Activated T-cell treated with anti-CD3 and anti-CD28 coated beads for 1 hour (primary cell): ENCODE results near the gene DLEU7.

ENCODE experiments used
- DNase-seq: peaks from one replicate; pipeline ENCODE4 v3.0.0-alpha.2; 2020; ENCODE audit warnings: low read depth

DLEU7 gene

GRCh38 chr13:50842990-50843256 is 569 bp downstream of the DLEU7 start:
- DNase-seq: no peak

DNA sequence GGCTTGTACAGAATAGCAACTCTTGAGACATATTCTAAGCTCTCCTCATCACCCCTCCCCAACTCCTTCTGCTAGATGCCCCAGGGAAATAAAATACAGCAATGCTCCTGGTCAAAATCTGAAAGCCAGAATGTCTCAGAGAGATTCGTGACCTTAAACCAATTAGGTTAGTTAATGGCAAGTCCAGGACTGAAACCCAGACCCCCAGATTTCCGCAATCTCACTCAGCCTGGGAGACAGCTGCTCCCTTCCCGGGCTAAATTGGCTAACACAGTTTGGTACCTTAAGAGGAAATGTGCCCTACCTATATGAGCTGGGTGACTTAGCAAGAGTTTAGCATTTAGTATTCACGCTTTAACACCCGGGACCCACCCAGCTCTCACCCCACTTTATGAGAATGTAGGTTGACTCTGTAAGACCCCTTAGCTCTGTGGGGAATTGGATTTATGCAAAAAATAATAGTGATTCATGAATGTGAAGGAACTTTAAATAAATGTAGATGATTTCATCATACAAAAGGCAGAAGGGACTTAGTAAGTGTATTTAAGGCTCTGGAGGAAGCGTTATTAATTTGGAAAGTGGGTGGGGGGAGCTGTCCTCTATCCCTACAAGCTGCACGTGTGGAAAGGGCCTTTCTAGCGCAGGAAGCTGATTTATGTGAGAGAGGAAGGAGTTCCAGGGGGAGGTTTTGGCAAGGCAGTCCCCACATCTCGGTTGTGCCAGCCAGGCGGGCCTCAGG is 1.1 kb downstream of the DLEU7 start:
- DNase-seq: no peak

DNA sequence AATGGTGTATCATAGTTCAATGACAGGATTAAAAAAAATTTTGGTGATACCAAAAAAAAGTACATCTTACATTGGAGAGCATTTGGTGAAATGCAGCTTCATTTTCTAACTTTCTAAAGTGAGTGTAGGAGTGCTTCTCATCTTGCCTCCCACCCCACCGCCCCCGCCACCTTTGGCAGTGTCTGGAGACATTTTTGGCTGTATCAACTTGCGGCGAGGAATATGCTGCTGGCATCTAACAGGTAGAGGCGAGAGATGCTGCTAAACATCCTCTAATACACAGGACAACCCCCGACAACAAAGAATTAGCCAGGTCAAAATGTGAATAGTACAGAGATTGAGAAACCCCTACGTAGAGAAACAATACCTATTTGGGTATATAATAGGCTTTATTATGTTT is 1.7 kb downstream of the DLEU7 start:
- DNase-seq: no peak

- no peak for DNase-seq
Measured at GRCh38 chr13:50840284-50840683, 3.2 kb downstream of the DLEU7 start.

DNA sequence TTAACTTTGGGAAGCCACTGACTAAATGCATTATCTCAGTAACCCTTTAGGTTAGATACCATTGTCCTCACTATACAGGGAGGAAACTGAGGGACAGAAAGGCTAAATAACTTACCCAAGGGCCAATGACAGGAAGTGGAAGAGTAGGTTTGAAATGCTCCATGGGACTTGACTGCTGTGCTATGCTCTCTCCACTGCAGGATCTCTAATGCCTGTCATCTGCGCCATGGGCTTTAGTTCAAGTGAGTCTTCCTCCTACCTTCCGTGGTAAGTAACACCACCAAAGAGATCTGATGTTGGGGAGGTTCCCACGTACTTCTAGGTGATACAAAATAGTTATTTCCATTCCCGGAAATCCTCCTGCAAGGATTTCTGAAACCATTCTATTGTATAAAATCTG is 3.7 kb downstream of the DLEU7 start:
- no peak for DNase-seq

DNA sequence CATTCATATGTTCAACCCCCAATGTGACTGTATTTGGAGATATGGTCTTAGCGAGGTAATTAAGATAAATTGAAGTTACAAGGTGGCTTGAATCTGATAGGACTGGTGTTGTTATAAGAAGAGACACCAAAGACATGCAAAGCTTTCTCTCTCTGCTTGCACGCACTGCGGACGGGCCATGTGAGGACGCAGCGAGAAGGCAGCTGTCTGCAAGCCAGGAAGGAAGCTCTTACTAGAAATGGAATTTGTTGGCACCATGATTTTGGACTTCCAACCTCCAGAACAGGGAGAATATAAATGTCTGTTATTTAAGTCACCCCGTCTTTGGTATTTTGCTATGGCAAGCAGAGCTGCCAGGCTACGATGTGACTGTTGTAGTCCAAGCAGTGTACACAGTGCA is 4.8 kb downstream of the DLEU7 start:
- no peak for DNase-seq

GRCh38 chr13:50838031-50838430 is 5.5 kb downstream of the DLEU7 start:
- no peak for DNase-seq

DNA sequence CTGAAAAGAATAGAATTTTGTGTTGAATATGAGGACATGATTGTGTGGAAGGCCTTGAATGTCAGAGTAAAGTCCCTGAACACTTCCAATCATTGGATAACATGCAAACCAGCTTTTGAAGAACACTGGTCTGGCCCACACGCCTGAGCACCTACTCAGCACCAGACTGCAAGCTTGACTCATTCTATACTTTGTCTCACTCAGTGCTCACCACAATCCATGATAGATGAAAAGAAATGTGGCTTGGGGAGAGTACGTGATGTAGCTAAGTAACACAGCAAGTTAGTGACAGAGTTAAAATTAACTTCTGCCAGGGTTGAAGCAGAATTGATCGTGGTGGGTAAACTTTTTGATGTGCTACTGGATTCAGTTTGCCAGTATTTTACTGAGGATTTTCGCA is 12.0 kb downstream of the DLEU7 start:
- no peak for DNase-seq

- no peak for DNase-seq
Measured at GRCh38 chr13:50829896-50830295, 13.6 kb downstream of the DLEU7 start.

DNA sequence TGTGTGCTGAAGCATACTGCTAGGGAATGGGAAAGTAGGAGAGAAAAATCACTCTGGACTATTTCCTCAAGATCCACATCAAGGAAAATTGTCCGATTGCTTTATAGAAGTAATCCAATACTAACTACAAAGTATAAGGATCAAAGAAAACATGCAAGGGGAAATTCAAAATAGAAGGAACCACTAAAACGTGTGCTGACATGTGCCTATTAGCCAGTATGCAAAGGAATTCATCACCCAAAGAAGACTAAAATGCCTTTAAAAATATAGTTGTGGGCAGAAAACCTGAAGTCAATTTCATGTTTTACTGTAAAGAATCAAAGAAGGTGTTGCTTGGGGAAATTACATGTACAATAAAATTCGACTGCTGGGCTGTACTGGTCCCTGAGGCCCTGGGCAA is 14.3 kb downstream of the DLEU7 start:
- no peak for DNase-seq

- DNase-seq: no peak
Measured at GRCh38 chr13:50826035-50826434, 17.5 kb downstream of the DLEU7 start.

- DNase-seq: no peak
Measured at GRCh38 chr13:50812242-50812641, 31.2 kb downstream of the DLEU7 start.

DNA sequence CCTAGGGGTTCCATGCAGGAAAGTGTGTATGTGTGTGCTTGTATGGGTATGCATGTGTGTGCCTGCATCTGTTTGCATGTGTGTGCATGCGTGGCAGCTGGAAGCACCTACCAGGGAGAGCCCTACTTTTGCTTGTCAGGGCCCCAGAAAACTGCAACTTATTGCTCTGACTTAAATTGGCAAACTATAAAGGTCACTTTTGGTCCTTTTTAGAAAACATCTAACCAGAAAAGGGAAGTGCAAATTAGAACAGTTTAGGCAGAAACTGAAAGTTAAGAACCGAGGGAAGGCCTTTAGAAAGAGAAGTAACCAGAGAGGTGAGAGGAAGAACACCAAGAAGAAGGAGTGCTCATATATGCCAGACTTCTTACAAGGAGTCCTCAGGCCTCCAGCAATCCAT is 32.5 kb downstream of the DLEU7 start:
- no peak for DNase-seq

DNA sequence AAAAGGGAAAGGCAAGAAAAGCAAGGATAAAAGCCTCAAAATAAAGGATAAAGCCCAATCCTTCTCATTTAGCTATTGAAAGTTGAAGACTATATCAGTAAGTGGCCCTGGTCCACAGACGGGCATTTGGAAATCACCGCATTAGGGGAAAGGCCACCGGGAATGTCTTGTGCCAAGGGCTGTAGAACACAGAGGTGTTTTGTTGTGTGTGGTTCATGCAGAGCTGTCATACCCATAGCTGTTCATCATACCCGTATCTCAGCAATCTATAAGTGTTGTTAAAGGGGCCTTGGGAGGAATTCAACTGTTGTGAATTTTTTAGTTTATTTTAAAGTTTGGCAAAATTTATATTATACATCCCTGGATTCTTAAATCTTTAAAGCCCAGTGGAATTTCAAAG is 33.0 kb downstream of the DLEU7 start:
- no peak for DNase-seq

- no peak for DNase-seq
Measured at GRCh38 chr13:50809133-50810090, 34.1 kb downstream of the DLEU7 start.

DNA sequence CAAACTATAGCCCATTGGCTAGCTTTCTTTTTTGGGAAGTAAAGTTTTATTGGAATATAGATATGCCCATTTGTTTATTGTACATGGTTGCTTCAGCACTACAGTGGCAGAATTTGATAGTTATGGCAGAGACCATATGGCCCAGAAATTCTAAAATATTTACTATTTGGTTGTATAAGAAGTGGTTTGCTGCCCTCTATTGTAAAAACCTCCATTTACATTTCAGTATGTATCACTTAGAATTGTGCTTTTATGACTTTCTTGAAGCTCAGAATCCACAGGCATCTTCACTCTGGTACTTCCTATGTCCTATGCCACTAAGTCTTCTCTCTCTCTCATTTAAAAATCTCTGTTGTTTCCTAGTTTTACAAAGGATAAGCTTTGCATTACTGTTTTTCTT is 37.7 kb downstream of the DLEU7 start:
- no peak for DNase-seq

DNA sequence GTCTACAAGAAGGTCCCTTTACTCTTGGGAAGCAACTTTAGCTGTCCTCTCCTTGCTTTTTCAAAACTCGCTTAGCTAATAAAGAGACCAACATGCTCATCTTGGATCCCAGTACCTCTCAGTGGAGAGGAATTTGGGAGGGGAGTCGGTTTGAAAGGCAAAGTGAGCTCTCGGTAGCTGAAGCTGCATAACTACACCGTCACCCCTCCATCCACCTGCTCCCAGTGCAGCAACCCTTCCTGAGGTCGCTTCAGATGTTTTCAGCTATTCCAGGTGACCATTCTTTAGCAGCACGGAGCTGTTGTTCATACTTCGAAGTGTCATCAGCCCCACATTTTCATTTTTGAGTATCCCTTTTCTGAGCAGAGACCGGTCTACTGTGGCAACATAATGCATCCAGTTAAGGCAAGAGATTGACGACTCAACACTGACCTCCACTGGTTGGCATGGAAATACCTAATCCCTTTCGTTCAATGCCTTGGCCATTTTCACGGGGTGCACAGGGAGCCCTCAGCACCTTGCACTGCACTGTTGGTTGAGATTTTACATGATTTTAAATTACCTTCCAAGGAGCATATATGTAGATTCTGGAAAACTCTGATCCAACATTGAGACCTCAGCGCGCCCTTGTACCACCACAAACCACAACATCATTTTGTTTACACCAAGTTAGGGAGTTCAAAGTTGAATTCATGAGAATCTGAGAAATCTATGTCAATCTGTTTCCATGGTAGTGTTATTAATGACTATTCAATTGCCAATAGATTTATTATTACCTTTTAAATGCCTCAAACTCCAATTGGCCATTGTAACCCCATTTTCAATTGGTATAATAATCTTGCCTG is 42.2 kb downstream of the DLEU7 start:
- peak; percentile 47 for DNase-seq

- DNase-seq: no peak
Measured at GRCh38 chr13:50800091-50800739, 43.3 kb downstream of the DLEU7 start.

DNA sequence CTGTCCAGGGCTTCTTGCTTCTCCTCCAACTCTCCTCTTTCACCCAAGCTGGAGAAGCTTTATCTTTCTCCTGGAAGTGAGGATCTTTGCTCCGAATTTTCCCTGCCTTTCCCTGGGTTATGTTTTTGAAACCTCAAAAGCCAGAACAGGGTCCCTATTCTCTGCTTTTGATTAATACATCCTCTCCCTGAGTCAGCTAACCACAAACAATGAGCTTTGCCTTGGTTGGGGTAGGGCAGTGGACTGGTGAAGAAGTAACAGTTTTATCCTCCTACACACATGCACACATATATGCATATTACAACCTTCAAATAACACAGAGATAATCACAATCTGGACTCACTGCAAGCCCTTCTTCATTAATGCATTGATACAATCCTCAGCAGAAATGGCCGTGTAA is 44.6 kb downstream of the DLEU7 start:
- no peak for DNase-seq

DNA sequence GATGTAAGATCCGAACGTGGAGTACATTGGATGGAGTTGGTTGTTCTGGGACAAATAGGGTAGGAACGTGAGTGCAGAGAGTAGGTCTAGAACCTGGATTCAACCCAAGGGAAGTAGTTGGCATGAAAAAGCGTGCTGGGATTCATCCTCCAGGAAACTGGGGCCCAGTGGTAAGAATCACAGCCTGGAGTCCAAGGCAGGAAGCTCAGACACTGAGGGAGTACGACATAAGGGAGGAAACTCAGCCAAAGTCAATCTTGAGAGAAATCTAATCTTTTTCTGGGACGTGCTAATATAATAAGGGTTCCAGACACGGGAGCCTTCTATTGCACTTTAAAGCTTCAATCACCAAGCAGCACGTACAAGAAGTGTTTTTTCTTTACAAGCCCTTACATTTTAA is 46.4 kb downstream of the DLEU7 start:
- DNase-seq: no peak

DNA sequence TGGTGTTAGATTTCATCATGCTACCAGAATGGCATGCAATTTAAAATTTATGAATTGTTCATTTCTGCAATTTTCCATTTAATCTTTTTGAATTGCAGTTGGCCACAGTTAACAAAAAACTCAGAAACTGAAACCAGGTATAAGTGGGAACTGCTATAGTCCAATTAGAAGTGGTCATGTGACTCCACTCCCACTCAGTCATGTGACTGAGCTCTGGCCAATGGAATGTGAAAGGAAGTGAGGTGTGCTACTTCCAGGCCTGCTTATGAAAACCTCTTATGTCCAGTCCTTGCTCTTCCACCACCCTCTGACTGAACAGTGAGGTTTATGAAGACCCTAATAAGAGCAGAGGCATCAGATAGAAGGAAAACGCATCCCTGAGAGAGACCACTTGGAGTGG is 47.0 kb downstream of the DLEU7 start:
- DNase-seq: no peak

DNA sequence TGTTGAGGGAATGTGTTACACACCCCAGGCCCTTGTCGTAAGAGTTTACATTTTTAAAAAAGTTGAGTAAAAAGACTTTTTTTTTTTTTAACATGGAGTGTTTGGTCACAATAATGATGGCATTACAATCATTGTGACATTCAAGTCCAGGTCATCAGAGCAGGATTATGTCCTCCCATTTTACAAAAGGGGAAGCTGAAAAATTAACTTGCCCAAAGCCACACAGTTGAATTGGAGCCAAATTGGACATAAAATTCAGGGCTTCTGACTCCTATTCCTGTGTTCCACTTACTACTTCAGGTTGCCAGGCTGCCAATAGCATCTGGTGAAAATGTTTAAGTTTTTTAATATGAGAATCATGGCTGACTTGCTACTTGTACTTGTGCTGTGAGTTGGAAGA is 49.3 kb downstream of the DLEU7 start:
- no peak for DNase-seq
